Upper lobe of left lung (tissue), 6 donors: ENCODE data around the gene DCP1B. TPM values are rescaled to one million over a fixed set of nuclear protein-coding genes. Genes with fewer than 3 reads are reported as not detected.
A peak's percentile ranks its signal among the peaks of the same experiment; 100 is the strongest.

Source experiments
- ATAC-seq, 2 donors: fragments of 200-7000 bp; cut with Tn5 transposase; one replicate each; pipeline ENCODE4 v1.9.1; 2022; ENCODE audit warnings: mild to moderate bottlenecking in 2 of 2, moderate library complexity in 2 of 2; ENCODE audit not compliant: low FRiP score in 2 of 2
- DNase-seq, 2 donors: peaks; one replicate each; pipeline ENCODE4 v3.0.0-alpha.2; 2019 to 2020
- H3K27ac ChIP-seq, 4 donors: fragments of 200-600 bp; sonication (generic); one replicate each; pipeline ENCODE4 v1.5.1; 2016 to 2019
- H3K27me3 ChIP-seq, 4 donors: fragments of 200-600 bp; sonication (generic); one replicate each; pipeline ENCODE4 v1.5.1; 2017 to 2019
- H3K36me3 ChIP-seq, 4 donors: fragments of 200-600 bp; sonication (generic); one replicate each; pipeline ENCODE4 v1.5.1; 2016 to 2019
- H3K4me1 ChIP-seq, 4 donors: fragments of 200-600 bp; sonication (generic); one replicate each; pipeline ENCODE4 v1.5.1; 2018 to 2019
- H3K4me3 ChIP-seq, 4 donors: fragments of 200-600 bp; sonication (generic); one replicate each; pipeline ENCODE4 v1.5.1; 2017 to 2019; ENCODE audit warnings: mild to moderate bottlenecking in 2 of 4, moderate library complexity in 1 of 4
- H3K9me3 ChIP-seq, 4 donors: fragments of 200-600 bp; sonication (generic); one replicate each; pipeline ENCODE4 v1.5.1; 2018 to 2019
- EP300 ChIP-seq, 4 donors: sonication (generic); formaldehyde crosslinking; IDR thresholded peaks; one replicate each; pipeline ENCODE4 v1.5.1; 2017; ENCODE audit warnings: antibody characterized with exemption in 4 of 4, control low read depth in 2 of 4
- POLR2A ChIP-seq, 4 donors: fragments of 450-650 bp; IDR thresholded peaks; one replicate each; pipeline ENCODE4 v1.5.1; 2016 to 2017; ENCODE audit warnings: antibody characterized with exemption in 4 of 4, mild to moderate bottlenecking in 2 of 4
- POLR2AphosphoS5 ChIP-seq, 2 donors: sonication (generic); formaldehyde crosslinking; IDR thresholded peaks; one replicate each; pipeline ENCODE4 v1.5.1; 2017; ENCODE audit warnings: antibody characterized with exemption in 2 of 2
- WGBS, 2 donors: methylation state at CpG; one replicate each; pipeline ENCODE4 v1.1.5; 2017 to 2018; 5-methylcytosine and 5-hydroxymethylcytosine counted together
- total RNA-seq, 6 donors: library from RNA; depleted of rRNA in 4 of 6; stranded (reverse); fragments of >200 nt in 4 of 6; gene quantifications; one replicate each; pipeline versions ENCODE4 v1.1.0 to v1.2.1, GENCODE V29; 2016 to 2021
- TF ChIP-seq, protein P1 (sequence below), 6 experiments: fragments of 450-650 bp in 4 of 6; fragments of 200-600 bp in 2 of 6; sonication (generic) in 2 of 6; IDR thresholded peaks; one replicate each; pipeline ENCODE4 v1.5.1; 2016 to 2019; ENCODE audit warnings: antibody characterized with exemption in 6 of 6
- donor health status: DM: no; HTN: no; CAD: no; lungs with moderate emphysema.
- donor health status: DM: no; HTN: yes; CAD: no; lungs with severe emphysema.

Gene DCP1B
- total RNA-seq, 6 donors from 2014 or later = 5.5 to 30.4 (median 12.2) TPM

DNA sequence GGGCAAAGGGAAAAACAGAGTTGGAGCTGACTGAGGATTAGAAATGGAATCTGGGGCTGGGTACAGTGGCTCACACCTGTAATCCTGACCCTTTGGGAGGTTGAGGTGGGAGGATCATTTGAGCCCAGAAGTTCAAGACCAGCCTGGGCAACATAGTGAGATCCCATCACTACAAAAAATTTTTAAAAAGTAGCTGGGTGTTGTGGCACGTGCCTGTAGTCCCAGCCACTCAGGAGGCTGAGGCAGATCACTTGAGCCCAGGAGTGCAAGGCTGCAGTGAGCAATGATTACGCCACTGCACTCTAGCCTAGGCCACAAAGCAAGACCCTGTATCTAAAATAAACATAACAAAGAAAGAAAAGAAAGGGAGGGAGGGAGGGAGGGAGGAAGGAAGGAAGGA lies 14.9 kb upstream of the DCP1B start:
- WGBS, 2 donors = 66 to 90% methylated on average over 2 of the region's 2 CpGs
- H3K9me3 ChIP-seq = no peaks in the 10 kb centered on the region
- TF ChIP-seq POLR2A (IDR thresholded peaks at IDR 0.05) (no peak), EP300 (IDR thresholded peaks at IDR 0.05) (no peak), POLR2AphosphoS5 (IDR thresholded peaks at IDR 0.05) (no peak)
- TF ChIP-seq, protein P1, sequence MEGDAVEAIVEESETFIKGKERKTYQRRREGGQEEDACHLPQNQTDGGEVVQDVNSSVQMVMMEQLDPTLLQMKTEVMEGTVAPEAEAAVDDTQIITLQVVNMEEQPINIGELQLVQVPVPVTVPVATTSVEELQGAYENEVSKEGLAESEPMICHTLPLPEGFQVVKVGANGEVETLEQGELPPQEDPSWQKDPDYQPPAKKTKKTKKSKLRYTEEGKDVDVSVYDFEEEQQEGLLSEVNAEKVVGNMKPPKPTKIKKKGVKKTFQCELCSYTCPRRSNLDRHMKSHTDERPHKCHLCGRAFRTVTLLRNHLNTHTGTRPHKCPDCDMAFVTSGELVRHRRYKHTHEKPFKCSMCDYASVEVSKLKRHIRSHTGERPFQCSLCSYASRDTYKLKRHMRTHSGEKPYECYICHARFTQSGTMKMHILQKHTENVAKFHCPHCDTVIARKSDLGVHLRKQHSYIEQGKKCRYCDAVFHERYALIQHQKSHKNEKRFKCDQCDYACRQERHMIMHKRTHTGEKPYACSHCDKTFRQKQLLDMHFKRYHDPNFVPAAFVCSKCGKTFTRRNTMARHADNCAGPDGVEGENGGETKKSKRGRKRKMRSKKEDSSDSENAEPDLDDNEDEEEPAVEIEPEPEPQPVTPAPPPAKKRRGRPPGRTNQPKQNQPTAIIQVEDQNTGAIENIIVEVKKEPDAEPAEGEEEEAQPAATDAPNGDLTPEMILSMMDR (IDR thresholded peaks at IDR 0.05) = no peak

DNA sequence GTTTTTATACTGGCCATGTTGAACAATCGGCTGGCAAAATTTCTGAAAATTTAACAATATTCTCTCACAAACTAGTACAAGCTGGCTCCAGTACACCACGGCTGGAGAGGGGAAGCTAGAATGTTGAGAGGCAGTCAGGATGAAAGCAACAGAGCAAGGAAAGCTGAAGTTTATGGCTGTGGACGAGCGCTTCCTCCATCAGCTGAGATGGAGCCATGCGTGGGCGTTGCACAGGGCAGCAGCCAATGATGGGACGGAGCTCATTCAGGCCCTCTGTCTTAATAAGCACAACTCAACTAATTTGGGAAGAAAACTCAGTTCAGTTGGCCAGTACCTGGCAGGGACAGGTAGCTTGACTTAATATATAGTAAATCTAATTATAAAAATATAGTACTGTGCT lies 14.1 kb upstream of the DCP1B start:
- H3K4me1 ChIP-seq = peaks cover 5 to 12% (median 8%) of the 10 kb centered on the region in 4 donors
- ATAC-seq = no peak
- WGBS, 2 donors = 78% methylated on average over 7 of the region's 7 CpGs
- H3K27ac ChIP-seq = no peak overlapping the region
- H3K9me3 ChIP-seq = no peaks in the 10 kb centered on the region
- TF ChIP-seq POLR2A (IDR thresholded peaks at IDR 0.05) = no peak
- no peak for TF ChIP-seq EP300 (IDR thresholded peaks at IDR 0.05)
- TF ChIP-seq POLR2AphosphoS5 (IDR thresholded peaks at IDR 0.05) = no peak
- TF ChIP-seq, protein P1 (IDR thresholded peaks at IDR 0.05) = no peak
- H3K27me3 ChIP-seq = no peaks in the 10 kb centered on the region
- no peaks in the 10 kb centered on the region for H3K36me3 ChIP-seq
- DNase-seq = no peak
- no peak overlapping the region for H3K4me3 ChIP-seq

More for the DNA sequence above, 14.9 kb upstream of the DCP1B start:
- DNase-seq = no peak
- Histone ChIP-seq H3K27ac (no peak overlapping the region), H3K36me3 (no peaks in the 10 kb centered on the region), H3K4me3 (no peak overlapping the region), H3K27me3 (no peaks in the 10 kb centered on the region), H3K4me1 (peaks cover 0 to 7% (median 5%) of the 10 kb centered on the region in 4 donors)
- no peak for ATAC-seq

DNA sequence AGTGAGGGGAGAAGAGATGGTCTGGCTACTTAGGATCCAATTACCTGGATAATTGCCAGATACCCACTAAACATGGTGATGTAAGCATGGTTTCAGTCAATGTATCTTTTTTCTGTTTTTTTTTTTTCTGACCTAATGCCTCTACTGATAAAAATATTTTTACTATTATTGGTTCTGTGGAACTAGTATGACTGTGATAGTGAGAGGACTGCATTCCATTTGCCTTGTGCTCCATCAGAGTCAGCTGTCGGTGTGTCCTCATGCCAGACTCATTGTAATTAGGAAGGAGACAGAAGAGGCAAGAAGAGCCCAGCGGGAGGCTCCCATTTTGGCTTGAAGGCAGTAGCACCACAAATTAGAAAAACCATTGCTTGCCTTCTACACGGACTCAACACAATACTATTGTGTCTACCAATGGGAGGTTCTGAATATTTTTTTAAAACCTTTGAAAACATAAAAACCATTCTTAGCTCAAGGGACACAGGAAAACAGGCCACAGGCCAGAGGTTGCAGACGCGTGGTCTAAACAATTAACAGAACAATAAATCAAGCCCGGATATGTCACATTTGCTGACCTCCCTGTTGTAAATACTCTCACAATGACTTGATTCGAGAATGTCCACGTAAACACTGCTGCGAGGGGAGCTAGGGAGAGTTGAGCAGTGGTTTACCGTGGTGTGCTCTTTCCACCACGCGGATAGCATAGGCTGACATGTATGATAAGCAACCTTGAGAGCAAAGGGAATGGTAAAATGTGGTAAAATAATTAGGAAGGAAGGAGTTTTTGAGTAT lies 13.5 kb upstream of the DCP1B start:
- no peaks in the 10 kb centered on the region for H3K36me3 ChIP-seq
- DNase-seq (no peak), ATAC-seq (no peak)
- peaks cover 6 to 14% (median 9%) of the 10 kb centered on the region in 4 donors for H3K4me1 ChIP-seq
- TF ChIP-seq EP300 (IDR thresholded peaks at IDR 0.05) (no peak), POLR2AphosphoS5 (IDR thresholded peaks at IDR 0.05) (no peak), POLR2A (IDR thresholded peaks at IDR 0.05) (no peak)
- TF ChIP-seq, protein P1 (IDR thresholded peaks at IDR 0.05) = no peak
- 52 to 59% methylated on average over 12 of the region's 12 CpGs for WGBS, 2 donors
- peak overlapping the region in 1 of 4 donors; percentile 59 for H3K27ac ChIP-seq
- no peaks in the 10 kb centered on the region for H3K9me3 ChIP-seq
- H3K4me3 ChIP-seq = no peak overlapping the region
- H3K27me3 ChIP-seq = no peaks in the 10 kb centered on the region

DNA sequence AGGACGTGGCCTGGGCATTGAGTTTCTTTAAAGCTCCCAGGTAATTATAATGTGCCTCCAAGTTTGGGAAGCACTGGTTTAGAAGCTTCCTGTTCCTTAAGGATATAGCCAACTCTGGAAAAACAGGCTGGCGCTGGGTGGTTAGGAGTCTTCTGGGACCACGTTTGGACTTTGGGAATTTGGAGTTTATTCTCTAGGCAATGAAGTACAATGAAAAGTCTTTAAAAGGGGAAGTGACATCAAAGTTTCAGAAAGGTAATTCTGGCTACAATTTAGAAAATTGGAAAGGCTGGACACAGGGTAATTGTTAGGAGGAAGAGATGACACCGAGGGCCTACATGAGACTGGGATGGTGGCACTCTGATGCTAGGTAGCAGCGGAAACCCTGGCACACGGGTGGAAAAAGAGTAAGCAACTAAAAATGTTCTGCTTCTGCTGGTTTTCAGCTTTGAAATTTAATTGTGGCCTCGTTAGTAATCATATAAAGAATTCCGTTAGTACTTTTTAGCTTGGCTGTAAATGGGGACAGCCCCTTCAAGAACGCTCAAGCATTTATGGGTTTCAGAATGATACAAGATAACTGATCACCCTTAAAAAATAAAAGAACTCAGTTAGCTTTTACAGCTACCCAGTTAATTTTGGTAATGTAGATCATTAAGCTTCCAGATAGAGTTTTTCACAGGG lies 12.7 kb upstream of the DCP1B start:
- 87 to 89% methylated on average over 9 of the region's 9 CpGs for WGBS, 2 donors
- no peaks in the 10 kb centered on the region for H3K9me3 ChIP-seq
- H3K4me3 ChIP-seq = no peak overlapping the region
- TF ChIP-seq, protein P1 (IDR thresholded peaks at IDR 0.05) = no peak
- TF ChIP-seq POLR2A (IDR thresholded peaks at IDR 0.05) (no peak), POLR2AphosphoS5 (IDR thresholded peaks at IDR 0.05) (no peak), EP300 (IDR thresholded peaks at IDR 0.05) (no peak)
- DNase-seq = no peak
- H3K36me3 ChIP-seq = no peaks in the 10 kb centered on the region
- no peak overlapping the region for H3K27ac ChIP-seq
- no peaks in the 10 kb centered on the region for H3K27me3 ChIP-seq
- ATAC-seq = no peak
- peaks cover 6 to 14% (median 9%) of the 10 kb centered on the region in 4 donors for H3K4me1 ChIP-seq
